Transverse colon (tissue), 4 donors: ENCODE data around the gene HDAC7. TPM values are rescaled to one million over a fixed set of nuclear protein-coding genes. Genes with fewer than 3 reads are reported as not detected.
A peak's percentile ranks its signal among the peaks of the same experiment; 100 is the strongest.

Experiments
- DNase-seq: peaks from one replicate; pipeline ENCODE4 v3.0.0-alpha.2; 2019
- H3K27ac ChIP-seq, 4 donors: fragments of 200-600 bp; sonication (generic); 2 replicates each; pipeline ENCODE4 v1.5.1; 2016 to 2018; ENCODE audit warnings: inconsistent platforms in 4 of 4
- H3K27me3 ChIP-seq: fragments of 200-600 bp; sonication (generic); 2 replicates; pipeline ENCODE4 v1.5.1; 2017; ENCODE audit warnings: inconsistent platforms
- H3K36me3 ChIP-seq, 4 donors: fragments of 200-600 bp; sonication (generic); 2 replicates each; pipeline ENCODE4 v1.5.1; 2017 to 2019; ENCODE audit warnings: inconsistent platforms in 4 of 4
- H3K4me1 ChIP-seq, 4 donors: fragments of 200-600 bp; sonication (generic); 2 replicates each; pipeline ENCODE4 v1.5.1; 2017 to 2020; ENCODE audit warnings: inconsistent platforms in 4 of 4
- H3K4me3 ChIP-seq, 4 donors: fragments of 200-600 bp; sonication (generic); 1 replicate in 1 of 4; 2 replicates in 3 of 4; pipeline versions ENCODE4 v1.5.1 to v1.6.1; 2017 to 2019; ENCODE audit warnings: inconsistent platforms in 4 of 4
- H3K9me3 ChIP-seq, 2 donors: fragments of 200-600 bp; sonication (generic); 2 replicates each; pipeline ENCODE4 v1.5.1; 2017 to 2019; ENCODE audit warnings: inconsistent platforms in 2 of 2
- CTCF ChIP-seq, 5 experiments: fragments of 200-600 bp in 3 of 5; fragments of 450-650 bp in 2 of 5; sonication (generic) in 3 of 5; IDR thresholded peaks; 1 replicate in 2 of 5; 2 replicates in 3 of 5; pipeline ENCODE4 v1.5.1; 2016 to 2017; ENCODE audit warnings: antibody characterized with exemption in 5 of 5, inconsistent platforms in 3 of 5, mild to moderate bottlenecking in 2 of 5, moderate library complexity in 1 of 5
- EP300 ChIP-seq: sonication (generic); formaldehyde crosslinking; IDR thresholded peaks from one replicate; pipeline ENCODE4 v1.6.1; 2017; ENCODE audit warnings: antibody characterized with exemption, low read depth
- POLR2A ChIP-seq: fragments of 450-650 bp; IDR thresholded peaks from one replicate; pipeline ENCODE4 v1.6.1; 2016; ENCODE audit warnings: antibody characterized with exemption, mild to moderate bottlenecking, moderate library complexity
- POLR2AphosphoS5 ChIP-seq, 3 donors: sonication (generic); formaldehyde crosslinking; IDR thresholded peaks; one replicate each; pipeline ENCODE4 v1.6.1; 2016; ENCODE audit warnings: antibody characterized with exemption in 3 of 3
- WGBS, 2 donors: methylation state at CpG; one replicate each; pipeline ENCODE4 v1.1.5; 2018; ENCODE audit warnings: low coverage in 1 of 2; 5-methylcytosine and 5-hydroxymethylcytosine counted together
- in situ Hi-C, 4 donors: fragments of 200-750 bp; cut with MboI; loops; one replicate each; pipeline versions ENCODE4 v1.15.0 to v1.15.1; 2017; ENCODE audit warnings: low sequenced_read_pairs in 3 of 4, low pct_ligation_motif_present in 1 of 4, low pct_unique_long_range_greater_than_20kb in 1 of 4
- intact Hi-C: fragments of 100-400 bp; cut with DNase I; formaldehyde crosslinking; loops from one replicate; pipeline ENCODE4 v1.15.1; 2023; ENCODE audit warnings: low total_unique reads
- total RNA-seq, 4 donors: library from RNA; depleted of rRNA; stranded (reverse); fragments of >200 nt; gene quantifications; one replicate each; pipeline ENCODE4 v1.1.0, GENCODE V29; 2016

HDAC7 gene
- 100 to 1,000 TPM in 1 of 4 donors, 10 to 100 TPM in 3; 19.4 to 133 (median 28.3) TPM for total RNA-seq

GRCh38 chr12:47819896-47820630 lies at the start of gene HDAC7:
Gene HDAC7, minus strand, starts transcription at chr12:47819903. Its CDS starts 118 bp downstream, at chr12:47819785.
- 0% methylated on average over 1 to 26 of the region's 58 CpGs for WGBS, 2 donors
- peaks cover 33 to 80% (median 60%) of the 10 kb centered on the region in 4 donors for H3K4me1 ChIP-seq
- intact Hi-C loops = no loop called here

GRCh38 chr12:47868552-47869031 lies 48.9 kb upstream of the HDAC7 start:
- no peaks in the 10 kb centered on the region for H3K27me3 ChIP-seq
- intact Hi-C loops = no loop called here
- WGBS, 2 donors = 67 to 70% methylated on average over 2 to 8 of the region's 8 CpGs
- DNase-seq = peak; percentile 48
- in situ Hi-C loops = loop anchor here in 1 of 4 donors (25.0 kb wide), 1 partner anchor 294 kb away; the partner anchor contains the start of gene ASB8
- H3K9me3 ChIP-seq = no peaks in the 10 kb centered on the region
- H3K4me3 ChIP-seq = no peak overlapping the region
- no peaks in the 10 kb centered on the region for H3K36me3 ChIP-seq
- peak overlapping the region in 3 of 4 donors; percentile 22 to 57 (median 40) for H3K27ac ChIP-seq
- TF ChIP-seq POLR2A = no peak
- no peak for TF ChIP-seq CTCF (IDR thresholded peaks at IDR 0.05)
- TF ChIP-seq EP300 = no peak
- TF ChIP-seq POLR2AphosphoS5 (IDR thresholded peaks at IDR 0.05) = no peak
- peaks cover 0 to 16% (median 12%) of the 10 kb centered on the region in 4 donors for H3K4me1 ChIP-seq

More at GRCh38 chr12:47819896-47820630, at the start of gene HDAC7:
- peak; percentile 85 for DNase-seq
- Histone ChIP-seq H3K27ac (peak within 1 kb of the TSS; percentile 93 to 97 (median 96)), H3K36me3 (no peaks in the 10 kb centered on the region), H3K4me3 (peak within 1 kb of the TSS; percentile 68 to 80 (median 71)), H3K9me3 (no peaks in the 10 kb centered on the region), H3K27me3 (no peaks in the 10 kb centered on the region)
- TF ChIP-seq POLR2AphosphoS5 (IDR thresholded peaks at IDR 0.05) (peak in 2 of 3 donors; percentile 76 to 85), CTCF (IDR thresholded peaks at IDR 0.05) (no peak)
- in situ Hi-C loops = no loop called here

GRCh38 chr12:47868041-47868440 lies 48.3 kb upstream of the HDAC7 start:
- in situ Hi-C loops = loop anchor here in 1 of 4 donors (25.0 kb wide), 1 partner anchor 294 kb away; the partner anchor contains the start of gene ASB8
- peak; percentile 37 for DNase-seq
- Histone ChIP-seq H3K4me1 (peaks cover 0 to 16% (median 12%) of the 10 kb centered on the region in 4 donors), H3K9me3 (no peaks in the 10 kb centered on the region), H3K27ac (peak overlapping the region in 2 of 4 donors; percentile 30 to 40), H3K4me3 (no peak overlapping the region), H3K27me3 (no peaks in the 10 kb centered on the region), H3K36me3 (no peaks in the 10 kb centered on the region)
- intact Hi-C loops = no loop called here
- 94% methylated on average over 2 of the region's 2 CpGs; no CpG with 5 or more reads in 1 of the 2 donors for WGBS, 2 donors
- TF ChIP-seq EP300 = no peak
- no peak for TF ChIP-seq POLR2A
- no peak for TF ChIP-seq CTCF (IDR thresholded peaks at IDR 0.05)
- no peak for TF ChIP-seq POLR2AphosphoS5 (IDR thresholded peaks at IDR 0.05)

- Histone ChIP-seq H3K9me3 (no peaks in the 10 kb centered on the region), H3K36me3 (no peaks in the 10 kb centered on the region), H3K27me3 (no peaks in the 10 kb centered on the region), H3K4me3 (no peak overlapping the region), H3K27ac (peak overlapping the region in 1 of 4 donors; percentile 30), H3K4me1 (peaks cover 0 to 16% (median 12%) of the 10 kb centered on the region in 4 donors)
- intact Hi-C loops = loop anchor here (2.0 kb wide), 1 partner anchor 761 kb away; no protein-coding TSS in a partner anchor
- DNase-seq = no peak
- 71% methylated on average over 4 of the region's 4 CpGs; no CpG with 5 or more reads in 1 of the 2 donors for WGBS, 2 donors
- TF ChIP-seq CTCF (IDR thresholded peaks at IDR 0.05) (no peak), POLR2A (no peak), EP300 (no peak), POLR2AphosphoS5 (IDR thresholded peaks at IDR 0.05) (no peak)
- in situ Hi-C loops = loop anchor here in 1 of 4 donors (25.0 kb wide), 1 partner anchor 295 kb away; the partner anchor contains the start of gene ASB8
Measured at GRCh38 chr12:47867495-47867941, 47.8 kb upstream of the HDAC7 start.
